HG02678 (cell line): ENCODE data around the gene SPDYC.
"Not testable (repeated sequence)": the region's sequence is repeated elsewhere in the genome, so short reads cannot be mapped to it uniquely, and the experiment has no call there.

Experiments
- ATAC-seq: cut with Tn5 transposase; IDR thresholded peaks from one replicate; pipeline ENCODE4 v1.9.1; 2021; ENCODE audit warnings: mild to moderate bottlenecking, moderate library complexity; ENCODE audit not compliant: unreplicated experiment

The SPDYC gene

GRCh38 chr11:65133724-65134123, 36.3 kb upstream of the SPDYC start:
- no peak for ATAC-seq

- peak; percentile 52 for ATAC-seq
Observed at GRCh38 chr11:65134240-65134951, 35.6 kb upstream of the SPDYC start, which contains the start of gene SYVN1. SYVN1 (minus strand) TSS chr11:65134519; CDS start chr11:65133601, 918 bp downstream.

DNA sequence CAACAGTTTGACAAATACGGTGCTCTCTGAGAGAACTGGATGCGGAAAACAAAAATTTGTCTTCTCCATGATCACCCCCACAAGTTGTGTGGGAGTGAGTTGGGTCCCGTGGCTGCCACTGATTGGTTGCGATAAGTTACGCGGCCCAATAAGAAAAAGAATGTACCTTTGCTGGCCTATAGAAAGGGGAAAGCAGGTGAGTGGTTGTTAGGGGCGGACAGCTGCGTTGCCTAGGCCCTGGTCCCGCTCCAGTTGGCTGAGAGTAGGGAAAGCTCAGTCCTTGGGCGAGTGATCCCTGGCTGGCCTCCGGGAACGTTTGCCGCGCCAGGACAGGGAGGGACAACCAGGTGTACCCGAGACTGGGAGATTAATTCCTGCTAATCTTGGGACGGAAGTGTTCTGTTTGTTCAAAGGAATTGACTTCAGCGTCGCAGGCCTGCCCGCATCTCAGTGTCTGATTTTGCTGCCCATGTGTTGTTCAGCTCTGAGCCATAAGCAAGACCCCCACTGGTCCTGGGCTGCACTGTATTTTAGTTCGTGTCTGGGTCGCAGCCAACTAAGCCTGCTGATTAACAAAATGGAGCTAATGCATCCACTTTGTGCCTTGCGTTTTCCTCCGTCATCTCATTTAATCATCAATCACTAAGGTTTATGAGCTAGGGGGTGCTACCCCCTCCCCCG, 34.9 kb upstream of the SPDYC start:
- peak; percentile 60 for ATAC-seq

DNA sequence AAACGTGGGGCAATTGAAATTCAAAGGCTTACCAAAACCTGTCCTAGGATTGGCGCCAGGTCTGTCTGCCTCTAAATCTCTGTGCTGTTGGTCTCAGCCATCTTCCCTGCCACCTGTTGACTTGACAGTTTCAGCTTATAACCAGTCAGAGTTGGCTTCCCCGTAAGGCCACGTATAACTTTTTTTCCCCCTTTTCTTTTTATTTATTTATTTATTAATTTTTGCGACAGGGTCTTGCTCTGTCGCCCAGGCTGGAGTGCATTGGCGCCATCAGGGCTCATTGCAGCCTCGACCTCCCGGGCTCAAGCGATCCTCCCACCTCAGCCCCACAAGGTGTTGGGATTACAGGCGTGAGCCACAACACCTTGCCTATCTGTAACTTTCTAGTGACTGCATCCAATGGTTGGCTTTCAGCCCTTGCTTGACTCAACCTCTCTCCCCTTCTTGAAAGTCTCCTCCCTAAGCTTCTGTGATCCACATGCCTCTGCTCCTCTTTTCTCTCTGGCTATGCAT, 34.3 kb upstream of the SPDYC start:
- no peak for ATAC-seq

GRCh38 chr11:65136515-65137096, 33.4 kb upstream of the SPDYC start:
- no peak for ATAC-seq

- ATAC-seq, result no peak
Observed at GRCh38 chr11:65141896-65142494, 28.0 kb upstream of the SPDYC start.

DNA sequence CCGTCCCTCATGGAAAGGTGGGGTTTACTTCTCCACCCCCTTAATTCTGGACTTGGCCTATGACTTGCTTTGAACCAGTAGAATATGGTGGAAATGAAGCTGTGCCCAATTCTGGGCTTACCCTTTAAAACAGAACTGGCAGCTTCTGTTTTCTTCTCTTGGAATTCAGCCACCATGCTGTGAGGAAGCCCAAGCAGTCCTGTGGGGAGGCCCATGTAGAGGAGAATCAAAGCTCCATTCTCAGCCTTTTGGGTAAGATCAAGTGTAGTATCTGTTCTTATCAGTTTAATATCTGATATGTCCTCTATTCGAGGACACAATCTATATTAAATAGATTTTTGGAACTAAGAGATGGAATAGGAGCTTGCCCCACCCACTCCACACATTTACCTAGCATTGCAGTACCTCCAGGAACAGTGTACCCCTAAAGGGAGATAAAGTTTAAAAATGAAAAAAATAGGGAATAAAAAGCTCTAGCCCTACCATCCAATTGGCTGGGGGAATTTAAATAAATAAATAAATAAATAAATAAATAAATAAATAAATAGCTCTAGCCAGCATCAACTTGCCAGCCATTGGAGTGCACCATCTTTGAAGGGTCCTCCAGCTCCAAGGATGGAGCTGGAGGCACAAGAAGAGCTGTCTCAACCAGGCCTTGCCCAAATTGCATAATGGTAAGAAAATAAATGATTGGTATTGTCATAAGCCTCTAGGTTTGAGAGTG, 22.5 kb upstream of the SPDYC start:
- ATAC-seq, result no peak

- ATAC-seq, result no peak
Observed at GRCh38 chr11:65148657-65149056, 21.4 kb upstream of the SPDYC start.

DNA sequence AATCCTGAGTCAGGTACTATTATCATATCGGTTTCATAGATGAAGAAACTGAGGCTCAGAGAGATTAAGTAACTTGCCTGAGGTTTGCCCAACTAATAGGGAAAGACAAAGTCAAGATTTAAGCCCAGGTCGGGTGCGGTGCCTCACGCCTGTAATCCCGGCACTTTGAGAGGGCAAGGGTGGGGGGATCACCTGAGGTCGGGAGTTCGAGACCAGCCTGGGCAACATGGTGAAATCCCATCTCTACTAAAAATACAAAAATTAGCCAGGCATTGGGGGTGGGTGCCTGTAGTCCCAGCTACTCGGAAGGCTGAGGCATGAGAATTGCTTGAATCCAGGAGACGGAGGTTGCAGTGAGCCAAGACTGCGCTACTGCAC, 19.9 kb upstream of the SPDYC start:
- ATAC-seq, result not testable (repeated sequence)

DNA sequence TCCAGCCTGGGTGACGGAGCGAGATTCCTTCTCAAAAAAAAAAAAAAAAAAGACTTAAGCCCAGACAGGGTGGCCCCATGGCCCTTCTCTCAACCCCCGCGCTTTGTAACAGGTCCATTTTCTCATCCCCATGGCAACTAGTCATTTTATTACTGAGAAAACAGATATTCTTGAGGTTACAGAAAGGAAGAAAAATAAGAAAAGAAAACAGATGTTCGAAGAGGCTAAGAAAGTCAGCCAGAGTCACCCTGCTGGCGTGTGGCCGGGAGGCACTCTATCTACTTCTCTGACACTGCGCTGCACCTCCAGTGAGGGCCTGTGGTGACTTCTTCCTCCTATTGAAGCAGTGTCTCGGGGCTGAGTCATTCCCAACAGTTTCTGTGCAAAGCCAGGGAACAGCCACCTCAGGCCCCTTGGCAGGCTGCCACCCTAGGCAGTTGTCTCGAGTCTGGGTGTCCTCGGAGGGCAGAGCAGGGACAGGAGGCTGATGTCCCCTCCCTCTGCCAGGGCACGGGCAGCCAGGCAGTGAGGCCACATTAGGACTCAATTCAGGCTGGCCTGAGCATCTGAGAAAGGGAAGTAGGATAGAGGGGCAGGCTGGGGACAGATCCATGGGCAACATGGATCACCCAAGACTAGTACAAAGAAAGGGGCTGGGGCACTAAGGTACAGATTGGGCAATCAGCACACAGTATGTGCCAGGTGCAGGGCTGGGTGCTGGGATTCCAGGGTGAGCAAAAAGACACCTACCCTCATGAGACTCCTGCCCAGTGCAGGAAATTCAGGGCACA, 19.3 kb upstream of the SPDYC start:
- peak; percentile 45 for ATAC-seq

- ATAC-seq, result no peak
Observed at GRCh38 chr11:65151331-65151899, 18.6 kb upstream of the SPDYC start.

GRCh38 chr11:65152122-65152521, 17.9 kb upstream of the SPDYC start:
- ATAC-seq, result no peak

GRCh38 chr11:65156256-65156655, 13.8 kb upstream of the SPDYC start:
- ATAC-seq, result no peak

DNA sequence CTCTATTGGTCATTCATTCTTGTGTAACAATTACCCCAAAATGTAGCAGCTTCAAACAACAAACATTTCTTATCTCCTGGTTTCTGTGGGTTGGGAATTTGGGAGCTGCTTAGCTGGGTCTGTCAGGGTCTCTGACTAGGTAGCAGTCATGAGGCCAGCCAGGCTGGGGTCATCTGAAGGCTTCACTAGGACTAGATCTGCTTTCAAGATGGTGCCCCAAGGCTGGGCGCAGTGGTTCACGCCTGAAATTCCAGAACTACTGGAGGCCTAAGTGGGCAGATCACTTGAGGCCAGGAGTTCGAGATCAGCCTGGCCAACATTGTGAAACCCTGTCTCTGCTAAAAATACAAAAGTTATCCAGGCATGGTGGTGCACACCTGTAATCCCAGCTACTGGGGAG, 13.1 kb upstream of the SPDYC start:
- ATAC-seq, result no peak

- ATAC-seq, result no peak
Observed at GRCh38 chr11:65157336-65157735, 12.7 kb upstream of the SPDYC start.

DNA sequence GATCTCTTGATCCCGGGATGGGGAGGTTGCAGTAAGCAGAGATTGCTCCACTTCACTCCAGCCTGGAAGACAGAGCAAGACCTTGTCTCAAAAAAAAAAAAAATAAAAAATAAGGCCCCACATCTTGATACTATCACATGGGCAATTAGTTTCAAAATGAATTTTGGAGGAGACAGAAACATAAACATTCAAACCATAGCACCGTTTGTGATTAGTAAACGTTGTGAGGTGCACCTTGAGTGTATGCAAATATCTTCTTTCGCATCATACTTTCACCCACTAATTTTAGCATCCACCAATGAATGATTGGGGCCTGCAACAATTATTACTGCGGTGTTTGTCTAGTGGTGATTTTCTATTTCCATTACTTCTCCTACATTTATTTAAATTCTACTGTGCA, 11.0 kb upstream of the SPDYC start:
- peak; percentile 60 for ATAC-seq

DNA sequence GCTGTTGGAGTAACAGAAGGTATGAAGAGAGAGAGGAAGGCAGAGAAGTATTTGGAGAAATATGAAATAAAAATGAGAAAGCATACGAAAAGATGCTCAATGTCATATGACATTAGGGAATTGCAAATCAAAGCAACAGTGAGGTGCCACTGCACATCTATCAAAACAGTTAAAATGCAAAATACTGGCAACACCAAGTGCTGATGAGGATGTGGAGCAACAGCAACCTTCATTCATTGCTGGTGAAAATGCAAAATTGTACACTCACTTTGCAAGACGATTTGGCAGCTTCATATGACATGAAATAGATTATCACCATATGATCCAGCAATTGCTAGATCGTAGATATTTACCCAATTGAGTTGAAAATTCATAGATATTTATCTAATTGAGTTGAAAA, 9.4 kb upstream of the SPDYC start:
- ATAC-seq, result no peak

DNA sequence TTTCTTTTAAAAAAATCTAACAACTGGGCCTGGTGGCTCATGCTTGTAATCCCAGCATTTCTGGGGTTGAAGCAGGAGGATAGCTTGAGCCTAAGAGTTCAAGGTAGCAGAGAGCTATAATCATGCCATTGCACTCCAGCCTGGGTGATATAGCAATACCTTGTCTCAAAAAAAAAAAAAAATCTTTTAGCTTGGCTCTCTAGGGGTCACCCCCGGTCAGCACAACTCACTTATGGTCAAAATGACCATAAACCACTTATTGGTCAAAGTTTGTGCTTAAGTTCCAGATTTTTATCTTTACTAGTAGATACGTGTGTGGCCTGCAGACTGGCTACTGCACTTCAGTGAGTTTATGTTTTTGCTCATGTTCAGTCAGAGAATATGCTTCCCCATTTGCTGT, 6.3 kb upstream of the SPDYC start:
- ATAC-seq, result no peak

- ATAC-seq, result no peak
Observed at GRCh38 chr11:65165410-65166317, 4.4 kb upstream of the SPDYC start.
